Body of pancreas (tissue), 4 donors: ENCODE results near the gene GRB10. TPM values are rescaled to one million over a fixed set of nuclear protein-coding genes. Genes with fewer than 3 reads are reported as not detected.
A peak's percentile ranks its signal among the peaks of the same experiment; 100 is the strongest.

Source experiments
- ATAC-seq: fragments of 150-250 bp; one replicate; pipeline ENCODE4 v1.9.1; 2016
- DNase-seq, 4 donors: peaks; one replicate each; pipeline ENCODE4 v3.0.0-alpha.2; 2019
- H3K27ac ChIP-seq, 4 donors: fragments of 200-600 bp; sonication (generic); 1 replicate in 3 of 4; 2 replicates in 1 of 4; pipeline versions ENCODE4 v1.5.1 to v1.6.1; 2016 to 2019; ENCODE audit warnings: mild to moderate bottlenecking in 1 of 4, mixed read lengths in 1 of 4, moderate library complexity in 1 of 4
- H3K27me3 ChIP-seq, 2 donors: fragments of 200-600 bp; sonication (generic); one replicate each; pipeline ENCODE4 v1.6.0; 2016; ENCODE audit warnings: mild to moderate bottlenecking in 1 of 2
- H3K36me3 ChIP-seq, 2 donors: fragments of 200-600 bp; sonication (generic); replicated peaks in 1 of 2; 2 replicates each; pipeline ENCODE4 v1.5.1; 2016; ENCODE audit warnings: low read depth in 2 of 2; ENCODE audit not compliant: insufficient read depth in 1 of 2
- H3K4me1 ChIP-seq: fragments of 200-600 bp; sonication (generic); one replicate; pipeline ENCODE4 v1.6.0; 2016
- H3K4me3 ChIP-seq, 2 donors: fragments of 200-600 bp; sonication (generic); 1 replicate in 1 of 2; 2 replicates in 1 of 2; pipeline ENCODE4 v1.5.1; 2016 to 2019
- H3K9me3 ChIP-seq, 3 donors: fragments of 200-600 bp; sonication (generic); 1 replicate in 2 of 3; 2 replicates in 1 of 3; pipeline ENCODE4 v1.5.1; 2016
- POLR2A ChIP-seq, 3 donors: fragments of 450-650 bp; IDR thresholded peaks; one replicate each; pipeline ENCODE4 v1.6.1; 2016; ENCODE audit warnings: antibody characterized with exemption in 3 of 3, mild to moderate bottlenecking in 2 of 3
- WGBS, 2 donors: methylation state at CpG; one replicate each; pipeline ENCODE4 v1.1.5; 2017; 5-methylcytosine and 5-hydroxymethylcytosine counted together
- intact Hi-C: fragments of 100-400 bp; cut with DNase I; formaldehyde crosslinking; loops from one replicate; pipeline ENCODE4 v1.15.1; 2023
- total RNA-seq, 2 donors: library from RNA; depleted of rRNA; stranded (reverse); fragments of >200 nt; gene quantifications; one replicate each; pipeline ENCODE4 v1.1.0, GENCODE V29; 2016
- TF ChIP-seq, protein P1 (sequence below), 7 experiments: fragments of 450-650 bp in 4 of 7; fragments of 200-600 bp in 3 of 7; sonication (generic) in 3 of 7; IDR thresholded peaks; one replicate each; pipeline ENCODE4 v1.5.1; 2016 to 2019; ENCODE audit warnings: antibody characterized with exemption in 7 of 7

The GRB10 gene
- total RNA-seq, 2 donors from 2014 or later, result 130 to 229 TPM

DNA sequence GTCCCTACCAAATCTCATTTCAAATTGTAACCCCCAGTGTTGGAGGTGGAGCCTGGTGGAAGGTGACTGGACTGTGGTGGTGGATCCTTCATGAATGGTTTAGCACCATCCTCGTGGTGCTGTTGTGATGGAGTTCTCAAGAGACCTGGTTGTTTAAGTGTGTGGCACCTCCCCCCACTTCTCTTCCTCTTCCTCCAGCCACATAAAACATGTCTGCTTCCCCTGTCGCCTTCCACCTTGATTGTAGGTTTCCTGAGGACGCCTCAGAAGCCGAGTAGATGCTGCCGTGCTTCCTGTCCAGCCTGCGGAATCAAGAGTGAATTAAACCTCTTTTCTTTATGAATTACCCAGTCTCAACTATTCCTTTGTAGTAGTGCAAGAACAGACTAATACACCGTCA, 21.0 kb downstream of the GRB10 start:
- Histone ChIP-seq H3K36me3 (no peaks in the 10 kb centered on the region), H3K27me3 (no peaks in the 10 kb centered on the region), H3K9me3 (no peaks in the 10 kb centered on the region), H3K27ac (no peak overlapping the region), H3K4me1 (peaks cover 63% of the 10 kb centered on the region), H3K4me3 (no peak overlapping the region)
- TF ChIP-seq, protein P1, sequence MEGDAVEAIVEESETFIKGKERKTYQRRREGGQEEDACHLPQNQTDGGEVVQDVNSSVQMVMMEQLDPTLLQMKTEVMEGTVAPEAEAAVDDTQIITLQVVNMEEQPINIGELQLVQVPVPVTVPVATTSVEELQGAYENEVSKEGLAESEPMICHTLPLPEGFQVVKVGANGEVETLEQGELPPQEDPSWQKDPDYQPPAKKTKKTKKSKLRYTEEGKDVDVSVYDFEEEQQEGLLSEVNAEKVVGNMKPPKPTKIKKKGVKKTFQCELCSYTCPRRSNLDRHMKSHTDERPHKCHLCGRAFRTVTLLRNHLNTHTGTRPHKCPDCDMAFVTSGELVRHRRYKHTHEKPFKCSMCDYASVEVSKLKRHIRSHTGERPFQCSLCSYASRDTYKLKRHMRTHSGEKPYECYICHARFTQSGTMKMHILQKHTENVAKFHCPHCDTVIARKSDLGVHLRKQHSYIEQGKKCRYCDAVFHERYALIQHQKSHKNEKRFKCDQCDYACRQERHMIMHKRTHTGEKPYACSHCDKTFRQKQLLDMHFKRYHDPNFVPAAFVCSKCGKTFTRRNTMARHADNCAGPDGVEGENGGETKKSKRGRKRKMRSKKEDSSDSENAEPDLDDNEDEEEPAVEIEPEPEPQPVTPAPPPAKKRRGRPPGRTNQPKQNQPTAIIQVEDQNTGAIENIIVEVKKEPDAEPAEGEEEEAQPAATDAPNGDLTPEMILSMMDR (IDR thresholded peaks at IDR 0.05), result no peak
- no peak for TF ChIP-seq POLR2A (IDR thresholded peaks at IDR 0.05)
- ATAC-seq (no peak), DNase-seq (no peak)
- intact Hi-C loops, result no loop called here
- 63 to 66% methylated on average over 7 of the region's 7 CpGs for WGBS, 2 donors

- ATAC-seq, result no peak
- no peaks in the 10 kb centered on the region for H3K9me3 ChIP-seq
- TF ChIP-seq POLR2A (IDR thresholded peaks at IDR 0.05), result no peak
- TF ChIP-seq, protein P1 (IDR thresholded peaks at IDR 0.05), result no peak
- WGBS, 2 donors, result 66 to 76% methylated on average over 10 of the region's 10 CpGs
- no peaks in the 10 kb centered on the region for H3K27me3 ChIP-seq
- intact Hi-C loops, result no loop called here
- no peak overlapping the region for H3K27ac ChIP-seq
- H3K4me1 ChIP-seq, result peaks cover 67% of the 10 kb centered on the region
- DNase-seq, result no peak
- H3K4me3 ChIP-seq, result no peak overlapping the region
- no peaks in the 10 kb centered on the region for H3K36me3 ChIP-seq
Observed at GRCh38 chr7:50757703-50758390, 24.8 kb downstream of the GRB10 start.

DNA sequence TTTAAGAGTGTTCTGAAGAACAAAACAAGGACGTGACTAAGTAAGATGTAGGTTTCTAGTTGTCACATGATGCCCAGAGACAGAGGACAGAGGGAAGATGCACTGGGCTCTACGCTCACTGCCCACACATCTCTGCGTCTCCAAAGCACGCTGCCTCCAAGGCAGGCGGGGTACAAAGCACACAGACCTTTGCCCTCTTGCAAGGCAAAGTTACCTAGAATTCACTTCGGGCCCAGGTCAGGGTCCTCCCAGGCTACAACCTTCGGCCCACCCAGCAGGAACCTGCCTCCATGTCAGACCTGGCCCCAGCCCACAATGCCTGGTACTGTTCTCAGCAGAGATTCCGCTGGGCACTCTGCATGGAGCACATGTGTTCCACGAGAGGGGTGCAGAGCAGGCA, 26.5 kb downstream of the GRB10 start:
- H3K4me3 ChIP-seq, result no peak overlapping the region
- ATAC-seq (no peak), DNase-seq (no peak)
- peaks cover 84% of the 10 kb centered on the region for H3K4me1 ChIP-seq
- H3K9me3 ChIP-seq, result no peaks in the 10 kb centered on the region
- intact Hi-C loops, result no loop called here
- H3K27me3 ChIP-seq, result no peaks in the 10 kb centered on the region
- no peaks in the 10 kb centered on the region for H3K36me3 ChIP-seq
- 56 to 67% methylated on average over 9 of the region's 9 CpGs for WGBS, 2 donors
- H3K27ac ChIP-seq, result peak overlapping the region in 1 of 4 donors; percentile 10
- no peak for TF ChIP-seq POLR2A (IDR thresholded peaks at IDR 0.05)
- TF ChIP-seq, protein P1 (IDR thresholded peaks at IDR 0.05), result no peak

- H3K27me3 ChIP-seq, result no peaks in the 10 kb centered on the region
- 45 to 50% methylated on average over 6 of the region's 6 CpGs for WGBS, 2 donors
- no peak for TF ChIP-seq POLR2A (IDR thresholded peaks at IDR 0.05)
- TF ChIP-seq, protein P1 (IDR thresholded peaks at IDR 0.05), result no peak
- ATAC-seq (no peak), DNase-seq (no peak)
- intact Hi-C loops, result no loop called here
- H3K27ac ChIP-seq, result peak overlapping the region in 2 of 4 donors; percentile 15 to 20
- H3K4me1 ChIP-seq, result peaks cover 92% of the 10 kb centered on the region
- H3K4me3 ChIP-seq, result no peak overlapping the region
- H3K36me3 ChIP-seq, result no peaks in the 10 kb centered on the region
- H3K9me3 ChIP-seq, result no peaks in the 10 kb centered on the region
Observed at GRCh38 chr7:50754684-50755083, 28.0 kb downstream of the GRB10 start.

DNA sequence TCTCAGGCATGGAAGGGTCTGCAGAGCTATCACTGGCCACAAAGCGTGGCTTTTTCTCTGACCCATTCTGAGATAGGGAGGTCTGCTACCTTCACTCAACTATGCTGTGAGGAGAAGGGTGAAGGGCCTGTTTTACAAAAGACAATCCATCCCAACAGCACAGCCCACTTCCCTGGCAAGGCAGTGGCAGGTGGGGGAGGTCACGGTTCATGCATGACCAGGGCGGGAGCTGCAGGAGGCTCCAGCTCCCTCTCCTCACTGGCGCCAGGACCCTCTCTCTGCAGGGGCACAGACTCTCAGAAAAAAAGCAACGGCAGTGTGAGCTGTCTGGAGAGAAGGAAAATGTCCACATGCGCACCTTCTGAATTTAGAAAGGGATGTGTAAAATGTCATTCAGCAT, 28.5 kb downstream of the GRB10 start:
- DNase-seq (no peak), ATAC-seq (no peak)
- Histone ChIP-seq H3K4me3 (no peak overlapping the region), H3K27me3 (no peaks in the 10 kb centered on the region), H3K27ac (peak overlapping the region in 2 of 4 donors; percentile 15 to 20), H3K4me1 (peaks cover 90% of the 10 kb centered on the region), H3K9me3 (no peaks in the 10 kb centered on the region), H3K36me3 (no peaks in the 10 kb centered on the region)
- TF ChIP-seq, protein P1 (IDR thresholded peaks at IDR 0.05), result no peak
- no peak for TF ChIP-seq POLR2A (IDR thresholded peaks at IDR 0.05)
- 84 to 87% methylated on average over 6 of the region's 6 CpGs for WGBS, 2 donors
- intact Hi-C loops, result no loop called here
